ENCODE results near the gene USP27X. TPM values are rescaled to one million over a fixed set of nuclear protein-coding genes. Genes with fewer than 3 reads are reported as not detected.
A peak's percentile ranks its signal among the peaks of the same experiment; 100 is the strongest.

The USP27X gene
- total RNA-seq, 1 donor from 2014 or later: 16.7 TPM

GRCh38 chrX:49912086-49912485 lies 32.8 kb downstream of the USP27X start:
- Mint-ChIP-seq H3K4me3 (no peak overlapping the region), H3K9me3 (peaks cover 22% of the 10 kb centered on the region), H3K4me1 (peaks cover 14% of the 10 kb centered on the region), H3K36me3 (no peaks in the 10 kb centered on the region), H3K27me3 (ENCODE audit: low read depth) (no peaks in the 10 kb centered on the region), H3K27ac (no peak overlapping the region)
- TF ChIP-seq, protein P1, sequence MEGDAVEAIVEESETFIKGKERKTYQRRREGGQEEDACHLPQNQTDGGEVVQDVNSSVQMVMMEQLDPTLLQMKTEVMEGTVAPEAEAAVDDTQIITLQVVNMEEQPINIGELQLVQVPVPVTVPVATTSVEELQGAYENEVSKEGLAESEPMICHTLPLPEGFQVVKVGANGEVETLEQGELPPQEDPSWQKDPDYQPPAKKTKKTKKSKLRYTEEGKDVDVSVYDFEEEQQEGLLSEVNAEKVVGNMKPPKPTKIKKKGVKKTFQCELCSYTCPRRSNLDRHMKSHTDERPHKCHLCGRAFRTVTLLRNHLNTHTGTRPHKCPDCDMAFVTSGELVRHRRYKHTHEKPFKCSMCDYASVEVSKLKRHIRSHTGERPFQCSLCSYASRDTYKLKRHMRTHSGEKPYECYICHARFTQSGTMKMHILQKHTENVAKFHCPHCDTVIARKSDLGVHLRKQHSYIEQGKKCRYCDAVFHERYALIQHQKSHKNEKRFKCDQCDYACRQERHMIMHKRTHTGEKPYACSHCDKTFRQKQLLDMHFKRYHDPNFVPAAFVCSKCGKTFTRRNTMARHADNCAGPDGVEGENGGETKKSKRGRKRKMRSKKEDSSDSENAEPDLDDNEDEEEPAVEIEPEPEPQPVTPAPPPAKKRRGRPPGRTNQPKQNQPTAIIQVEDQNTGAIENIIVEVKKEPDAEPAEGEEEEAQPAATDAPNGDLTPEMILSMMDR (IDR thresholded peaks at IDR 0.05; ENCODE audit: unreplicated experiment): no peak
- DNase-seq (ENCODE audit: low spot score in 2 of 2, unreplicated experiment in 2 of 2): no peak

GRCh38 chrX:49912861-49913260 lies 33.6 kb downstream of the USP27X start:
- Mint-ChIP-seq H3K4me3 (no peak overlapping the region), H3K4me1 (peaks cover 14% of the 10 kb centered on the region), H3K9me3 (peaks cover 19% of the 10 kb centered on the region), H3K36me3 (no peaks in the 10 kb centered on the region), H3K27ac (no peak overlapping the region), H3K27me3 (ENCODE audit: low read depth) (no peaks in the 10 kb centered on the region)
- no peak for DNase-seq (ENCODE audit: low spot score in 2 of 2, unreplicated experiment in 2 of 2)
- TF ChIP-seq, protein P1 (IDR thresholded peaks at IDR 0.05; ENCODE audit: unreplicated experiment): no peak

- H3K27ac Mint-ChIP-seq: no peak overlapping the region
- H3K36me3 Mint-ChIP-seq: no peaks in the 10 kb centered on the region
- peaks cover 5% of the 10 kb centered on the region for H3K9me3 Mint-ChIP-seq
- TF ChIP-seq, protein P1 (IDR thresholded peaks at IDR 0.05; ENCODE audit: unreplicated experiment): peak; percentile 66
- no peaks in the 10 kb centered on the region for H3K27me3 Mint-ChIP-seq (ENCODE audit: low read depth)
- no peak overlapping the region for H3K4me3 Mint-ChIP-seq
- H3K4me1 Mint-ChIP-seq: peaks cover 27% of the 10 kb centered on the region
- DNase-seq (ENCODE audit: low spot score in 2 of 2, unreplicated experiment in 2 of 2): no peak
These were observed 36.3 kb downstream of the USP27X start for GRCh38 chrX:49915361-49916222.

- Mint-ChIP-seq H3K27ac (peak overlapping the region; percentile 86), H3K4me1 (peaks cover 41% of the 10 kb centered on the region), H3K27me3 (ENCODE audit: low read depth) (no peaks in the 10 kb centered on the region), H3K9me3 (peaks cover 5% of the 10 kb centered on the region), H3K36me3 (no peaks in the 10 kb centered on the region), H3K4me3 (no peak overlapping the region)
- TF ChIP-seq, protein P1 (IDR thresholded peaks at IDR 0.05; ENCODE audit: unreplicated experiment): peak; percentile 90
- DNase-seq (ENCODE audit: low spot score in 2 of 2, unreplicated experiment in 2 of 2): peak; percentile 35 to 63
These were observed 40.3 kb downstream of the USP27X start for GRCh38 chrX:49919617-49920016.

DNA sequence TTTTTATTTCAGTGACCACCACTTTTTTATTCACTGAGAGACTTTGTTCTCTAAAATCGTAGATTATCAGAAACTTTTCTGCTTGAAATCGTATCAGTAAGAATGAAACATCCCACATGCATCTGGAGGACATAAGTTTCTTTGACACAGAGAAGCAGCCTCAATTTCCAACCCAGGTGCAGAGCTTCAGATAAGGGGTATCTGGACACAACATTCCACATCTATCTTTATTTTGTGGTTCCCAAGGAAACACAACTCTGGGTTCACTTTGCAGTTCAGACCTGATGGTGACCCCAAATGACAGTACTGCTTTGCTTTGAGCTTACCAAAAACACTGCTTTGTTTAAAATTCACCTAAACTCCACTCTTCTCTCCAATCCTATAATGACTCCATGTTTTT lies 41.8 kb downstream of the USP27X start:
- Mint-ChIP-seq H3K9me3 (peaks cover 5% of the 10 kb centered on the region), H3K27me3 (ENCODE audit: low read depth) (no peaks in the 10 kb centered on the region), H3K4me3 (no peak overlapping the region), H3K4me1 (peaks cover 56% of the 10 kb centered on the region), H3K27ac (peak overlapping the region; percentile 89), H3K36me3 (no peaks in the 10 kb centered on the region)
- TF ChIP-seq, protein P1 (IDR thresholded peaks at IDR 0.05; ENCODE audit: unreplicated experiment): no peak
- DNase-seq (ENCODE audit: low spot score in 2 of 2, unreplicated experiment in 2 of 2): no peak
